Measurements from ENCODE around the gene PRDM15.

DNA sequence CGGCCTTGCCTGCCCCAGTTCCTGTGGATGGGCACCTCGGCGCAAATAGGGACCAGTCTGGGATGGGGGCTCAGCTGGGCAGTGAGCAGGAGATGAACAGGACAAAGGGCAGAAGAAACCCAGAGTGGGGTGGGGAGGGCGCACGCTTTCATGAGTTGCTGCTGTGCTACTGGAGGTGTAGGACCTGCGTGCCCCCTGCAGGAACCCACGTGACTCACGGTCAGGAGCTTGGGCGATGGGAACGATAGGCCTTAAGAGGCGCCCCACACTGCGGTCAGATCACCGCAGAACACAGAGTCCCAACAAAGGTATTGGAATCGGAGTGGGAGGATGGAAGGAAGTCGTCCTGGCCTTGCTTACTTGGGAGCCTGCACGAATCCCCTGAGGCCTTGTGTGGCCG, 17.2 kb downstream of the PRDM15 start:
- TF ChIP-seq, protein P1, sequence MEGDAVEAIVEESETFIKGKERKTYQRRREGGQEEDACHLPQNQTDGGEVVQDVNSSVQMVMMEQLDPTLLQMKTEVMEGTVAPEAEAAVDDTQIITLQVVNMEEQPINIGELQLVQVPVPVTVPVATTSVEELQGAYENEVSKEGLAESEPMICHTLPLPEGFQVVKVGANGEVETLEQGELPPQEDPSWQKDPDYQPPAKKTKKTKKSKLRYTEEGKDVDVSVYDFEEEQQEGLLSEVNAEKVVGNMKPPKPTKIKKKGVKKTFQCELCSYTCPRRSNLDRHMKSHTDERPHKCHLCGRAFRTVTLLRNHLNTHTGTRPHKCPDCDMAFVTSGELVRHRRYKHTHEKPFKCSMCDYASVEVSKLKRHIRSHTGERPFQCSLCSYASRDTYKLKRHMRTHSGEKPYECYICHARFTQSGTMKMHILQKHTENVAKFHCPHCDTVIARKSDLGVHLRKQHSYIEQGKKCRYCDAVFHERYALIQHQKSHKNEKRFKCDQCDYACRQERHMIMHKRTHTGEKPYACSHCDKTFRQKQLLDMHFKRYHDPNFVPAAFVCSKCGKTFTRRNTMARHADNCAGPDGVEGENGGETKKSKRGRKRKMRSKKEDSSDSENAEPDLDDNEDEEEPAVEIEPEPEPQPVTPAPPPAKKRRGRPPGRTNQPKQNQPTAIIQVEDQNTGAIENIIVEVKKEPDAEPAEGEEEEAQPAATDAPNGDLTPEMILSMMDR (IDR thresholded peaks at IDR 0.05; ENCODE audit: extremely low read depth in 1 of 2, insufficient read depth in 1 of 2, low read depth in 1 of 2, low read length in 2 of 2): no peak
- no peak for TF ChIP-seq EZH2 (IDR thresholded peaks at IDR 0.05; ENCODE audit: borderline replicate concordance, low read depth, low read length, severe bottlenecking)
- TF ChIP-seq MYC (IDR thresholded peaks at IDR 0.05; ENCODE audit: low read depth, low read length): no peak
- TF ChIP-seq POLR2A (IDR thresholded peaks at IDR 0.05; ENCODE audit: low read depth, low read length): no peak
